Gastrocnemius medialis (tissue), 4 donors: ENCODE data around the gene CD33.

ENCODE experiments used
- POLR2A ChIP-seq, 2 donors: fragments of 450-650 bp; IDR thresholded peaks; one replicate each; pipeline ENCODE4 v1.6.1; 2017; ENCODE audit warnings: antibody characterized with exemption in 2 of 2, mild to moderate bottlenecking in 2 of 2, moderate library complexity in 2 of 2
- TF ChIP-seq, protein P1 (sequence below), 5 experiments: fragments of 450-650 bp in 3 of 5; fragments of 200-600 bp in 2 of 5; sonication (generic) in 2 of 5; IDR thresholded peaks in 4 of 5; conservative IDR thresholded peaks in 1 of 5; 1 replicate in 4 of 5; 2 replicates in 1 of 5; pipeline ENCODE4 v1.5.1; 2016 to 2019; ENCODE audit warnings: antibody characterized with exemption in 5 of 5, mild to moderate bottlenecking in 3 of 5, moderate library complexity in 3 of 5

- no peak for TF ChIP-seq POLR2A (IDR thresholded peaks at IDR 0.05)
- TF ChIP-seq, protein P1, sequence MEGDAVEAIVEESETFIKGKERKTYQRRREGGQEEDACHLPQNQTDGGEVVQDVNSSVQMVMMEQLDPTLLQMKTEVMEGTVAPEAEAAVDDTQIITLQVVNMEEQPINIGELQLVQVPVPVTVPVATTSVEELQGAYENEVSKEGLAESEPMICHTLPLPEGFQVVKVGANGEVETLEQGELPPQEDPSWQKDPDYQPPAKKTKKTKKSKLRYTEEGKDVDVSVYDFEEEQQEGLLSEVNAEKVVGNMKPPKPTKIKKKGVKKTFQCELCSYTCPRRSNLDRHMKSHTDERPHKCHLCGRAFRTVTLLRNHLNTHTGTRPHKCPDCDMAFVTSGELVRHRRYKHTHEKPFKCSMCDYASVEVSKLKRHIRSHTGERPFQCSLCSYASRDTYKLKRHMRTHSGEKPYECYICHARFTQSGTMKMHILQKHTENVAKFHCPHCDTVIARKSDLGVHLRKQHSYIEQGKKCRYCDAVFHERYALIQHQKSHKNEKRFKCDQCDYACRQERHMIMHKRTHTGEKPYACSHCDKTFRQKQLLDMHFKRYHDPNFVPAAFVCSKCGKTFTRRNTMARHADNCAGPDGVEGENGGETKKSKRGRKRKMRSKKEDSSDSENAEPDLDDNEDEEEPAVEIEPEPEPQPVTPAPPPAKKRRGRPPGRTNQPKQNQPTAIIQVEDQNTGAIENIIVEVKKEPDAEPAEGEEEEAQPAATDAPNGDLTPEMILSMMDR (IDR thresholded peaks at IDR 0.05 in 4 of 5, conservative IDR thresholded peaks at IDR 0.05 in 1 of 5), result no peak
Measured at GRCh38 chr19:51251468-51251820, 26.6 kb downstream of the CD33 start.
